ENCODE measurements around the gene JAM3. TPM values are rescaled to one million over a fixed set of nuclear protein-coding genes. Genes with fewer than 3 reads are reported as not detected.

Gene JAM3
- total RNA-seq, 1 experiment from 2014 or later, result 1.5 TPM

- intact Hi-C loops (cut with micrococcal nuclease; ENCODE audit: unreplicated experiment), result no loop called here
- Histone ChIP-seq H3K27me3 (replicated peaks; ENCODE audit: control insufficient read depth, insufficient read depth, low read length) (no peaks in the 10 kb centered on the region), H3K9me3 (no peaks in the 10 kb centered on the region), H3K36me3 (ENCODE audit: control insufficient read depth, insufficient read depth, low read length) (no peaks in the 10 kb centered on the region), H3K4me1 (no peaks in the 10 kb centered on the region), H3K4me3 (ENCODE audit: low read depth, low read length) (no peak overlapping the region)
- no peak overlapping the region for H3K27ac Mint-ChIP-seq (ENCODE audit: unreplicated experiment)
- H3K9me3 Mint-ChIP-seq (ENCODE audit: unreplicated experiment), result no peaks in the 10 kb centered on the region
- H3K27me3 Mint-ChIP-seq (ENCODE audit: insufficient read depth, unreplicated experiment), result peaks cover 6% of the 10 kb centered on the region
- no peak for DNase-seq
- TF ChIP-seq CTCF (IDR thresholded peaks at IDR 0.05; ENCODE audit: insufficient read depth in 1 of 2, low read depth in 1 of 2, low read length in 1 of 2, severe bottlenecking in 1 of 2, unreplicated experiment in 1 of 2), result no peak
- ChIA-PET POLR2A (no interaction called here), CTCF (interaction anchor here (1.0 to 3.1 kb wide), 3 partner anchors 9 to 113 kb away, joined by 3 to 17 read pairs (median 4); no protein-coding TSS in a partner anchor)
- H3K4me3 Mint-ChIP-seq (ENCODE audit: unreplicated experiment), result no peak overlapping the region
- H3K36me3 Mint-ChIP-seq (ENCODE audit: insufficient read depth, unreplicated experiment), result no peaks in the 10 kb centered on the region
- no TSS peak for BruUV-seq (replicated peaks)
- no peaks in the 10 kb centered on the region for H3K4me1 Mint-ChIP-seq (ENCODE audit: low read depth, unreplicated experiment)
These were observed 28.2 kb upstream of the JAM3 start for GRCh38 chr11:134040386-134041302.

GRCh38 chr11:134041349-134041748 lies 27.5 kb upstream of the JAM3 start:
- no peak overlapping the region for H3K27ac Mint-ChIP-seq (ENCODE audit: unreplicated experiment)
- no peaks in the 10 kb centered on the region for H3K9me3 Mint-ChIP-seq (ENCODE audit: unreplicated experiment)
- POLR2A ChIA-PET, result no interaction called here
- Histone ChIP-seq H3K9me3 (no peaks in the 10 kb centered on the region), H3K27me3 (replicated peaks; ENCODE audit: control insufficient read depth, insufficient read depth, low read length) (no peaks in the 10 kb centered on the region), H3K36me3 (ENCODE audit: control insufficient read depth, insufficient read depth, low read length) (no peaks in the 10 kb centered on the region), H3K4me3 (ENCODE audit: low read depth, low read length) (no peak overlapping the region), H3K4me1 (no peaks in the 10 kb centered on the region)
- TF ChIP-seq CTCF (IDR thresholded peaks at IDR 0.05; ENCODE audit: insufficient read depth in 1 of 2, low read depth in 1 of 2, low read length in 1 of 2, severe bottlenecking in 1 of 2, unreplicated experiment in 1 of 2), result no peak
- H3K4me3 Mint-ChIP-seq (ENCODE audit: unreplicated experiment), result no peak overlapping the region
- no peaks in the 10 kb centered on the region for H3K36me3 Mint-ChIP-seq (ENCODE audit: insufficient read depth, unreplicated experiment)
- no TSS peak for BruUV-seq (replicated peaks)
- DNase-seq, result no peak
- no peaks in the 10 kb centered on the region for H3K4me1 Mint-ChIP-seq (ENCODE audit: low read depth, unreplicated experiment)
- CTCF ChIA-PET, result interaction anchor here (1.0 to 3.1 kb wide), 3 partner anchors 9 to 114 kb away, joined by 3 to 17 read pairs (median 4); no protein-coding TSS in a partner anchor
- intact Hi-C loops (cut with micrococcal nuclease; ENCODE audit: unreplicated experiment), result no loop called here
- peaks cover 11% of the 10 kb centered on the region for H3K27me3 Mint-ChIP-seq (ENCODE audit: insufficient read depth, unreplicated experiment)

- BruUV-seq (replicated peaks), result no TSS peak
- Mint-ChIP-seq H3K36me3 (ENCODE audit: insufficient read depth, unreplicated experiment) (no peaks in the 10 kb centered on the region), H3K27ac (ENCODE audit: unreplicated experiment) (no peak overlapping the region), H3K27me3 (ENCODE audit: insufficient read depth, unreplicated experiment) (peaks cover 18% of the 10 kb centered on the region), H3K4me1 (ENCODE audit: low read depth, unreplicated experiment) (no peaks in the 10 kb centered on the region), H3K4me3 (ENCODE audit: unreplicated experiment) (no peak overlapping the region), H3K9me3 (ENCODE audit: unreplicated experiment) (no peaks in the 10 kb centered on the region)
- ChIA-PET CTCF (interaction anchor here (1.2 to 3.1 kb wide), 2 partner anchors 9 to 114 kb away, joined by 4 to 17 read pairs; no protein-coding TSS in a partner anchor), POLR2A (no interaction called here)
- intact Hi-C loops (cut with micrococcal nuclease; ENCODE audit: unreplicated experiment), result no loop called here
- no peaks in the 10 kb centered on the region for H3K27me3 ChIP-seq (replicated peaks; ENCODE audit: control insufficient read depth, insufficient read depth, low read length)
- no peak overlapping the region for H3K4me3 ChIP-seq (ENCODE audit: low read depth, low read length)
- H3K36me3 ChIP-seq (ENCODE audit: control insufficient read depth, insufficient read depth, low read length), result no peaks in the 10 kb centered on the region
- no peak for DNase-seq
- TF ChIP-seq CTCF (IDR thresholded peaks at IDR 0.05; ENCODE audit: insufficient read depth in 1 of 2, low read depth in 1 of 2, low read length in 1 of 2, severe bottlenecking in 1 of 2, unreplicated experiment in 1 of 2), result no peak
- no peaks in the 10 kb centered on the region for H3K4me1 ChIP-seq
- H3K9me3 ChIP-seq, result no peaks in the 10 kb centered on the region
These were observed 26.8 kb upstream of the JAM3 start for GRCh38 chr11:134041791-134042696.
